ENCODE data around the gene TTC22. TPM values are rescaled to one million over a fixed set of nuclear protein-coding genes. Genes with fewer than 3 reads are reported as not detected.

Gene TTC22
- total RNA-seq, 2 experiments from 2014 or later = 4.4 to 4.5 TPM

DNA sequence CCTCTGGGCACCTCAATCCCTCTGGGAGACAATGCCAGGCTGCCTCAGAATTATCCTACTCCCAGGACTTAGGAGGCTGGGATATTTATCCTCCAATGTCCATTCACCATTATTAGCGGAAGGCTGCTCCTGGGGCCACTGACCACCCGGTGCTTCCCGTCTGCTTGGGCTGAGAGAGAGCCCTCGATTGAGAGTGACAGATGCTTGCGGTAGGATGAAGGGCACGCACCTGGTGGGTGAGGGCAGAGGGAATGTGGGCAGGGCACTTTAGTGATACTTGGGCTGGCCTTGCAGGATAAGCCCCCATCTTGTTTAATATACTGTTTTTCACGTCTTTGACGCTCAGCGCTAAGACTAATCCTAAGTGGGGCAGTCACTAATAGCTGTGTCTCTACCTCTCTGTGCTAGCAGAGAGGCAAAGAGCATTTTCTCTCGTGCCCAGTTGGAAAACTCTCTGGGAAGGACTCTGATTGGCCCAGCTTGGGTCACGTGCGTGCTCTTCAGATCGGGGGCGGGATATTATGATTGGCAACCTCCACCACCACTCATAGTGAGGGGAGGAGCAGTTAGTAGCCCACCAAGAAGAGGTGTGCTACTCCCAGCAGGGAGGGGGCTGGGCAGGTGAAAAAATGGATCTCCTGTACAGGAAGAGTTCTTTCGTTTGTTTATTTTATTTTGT is 26.2 kb downstream of the TTC22 start:
- Histone ChIP-seq H3K27me3 (ENCODE audit: control insufficient read depth in 1 of 2, insufficient read depth in 2 of 2, low read length in 2 of 2) (no peaks in the 10 kb centered on the region), H3K36me3 (ENCODE audit: insufficient read depth, low read length) (peaks cover 2% of the 10 kb centered on the region), H3K9me3 (ENCODE audit: control insufficient read depth in 1 of 2, insufficient read depth in 1 of 2, low read length in 2 of 2) (no peaks in the 10 kb centered on the region), H3K4me1 (ENCODE audit: insufficient read depth, low read length) (no peaks in the 10 kb centered on the region), H3K4me3 (ENCODE audit: low read length) (no peak overlapping the region), H3K27ac (ENCODE audit: low read depth in 1 of 2, low read length in 2 of 2) (no peak overlapping the region)
- POLR2A ChIA-PET = no interaction called here
- TF ChIP-seq, protein P1, sequence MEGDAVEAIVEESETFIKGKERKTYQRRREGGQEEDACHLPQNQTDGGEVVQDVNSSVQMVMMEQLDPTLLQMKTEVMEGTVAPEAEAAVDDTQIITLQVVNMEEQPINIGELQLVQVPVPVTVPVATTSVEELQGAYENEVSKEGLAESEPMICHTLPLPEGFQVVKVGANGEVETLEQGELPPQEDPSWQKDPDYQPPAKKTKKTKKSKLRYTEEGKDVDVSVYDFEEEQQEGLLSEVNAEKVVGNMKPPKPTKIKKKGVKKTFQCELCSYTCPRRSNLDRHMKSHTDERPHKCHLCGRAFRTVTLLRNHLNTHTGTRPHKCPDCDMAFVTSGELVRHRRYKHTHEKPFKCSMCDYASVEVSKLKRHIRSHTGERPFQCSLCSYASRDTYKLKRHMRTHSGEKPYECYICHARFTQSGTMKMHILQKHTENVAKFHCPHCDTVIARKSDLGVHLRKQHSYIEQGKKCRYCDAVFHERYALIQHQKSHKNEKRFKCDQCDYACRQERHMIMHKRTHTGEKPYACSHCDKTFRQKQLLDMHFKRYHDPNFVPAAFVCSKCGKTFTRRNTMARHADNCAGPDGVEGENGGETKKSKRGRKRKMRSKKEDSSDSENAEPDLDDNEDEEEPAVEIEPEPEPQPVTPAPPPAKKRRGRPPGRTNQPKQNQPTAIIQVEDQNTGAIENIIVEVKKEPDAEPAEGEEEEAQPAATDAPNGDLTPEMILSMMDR (IDR thresholded peaks at IDR 0.05) = no peak
- H3K4me1 Mint-ChIP-seq (ENCODE audit: low read depth) = no peaks in the 10 kb centered on the region
- CTCF ChIA-PET = interaction anchor here (0.6 kb wide), 1 partner anchor 208 kb away, joined by 3 read pairs; no protein-coding TSS in a partner anchor
- ATAC-seq (ENCODE audit: poor library complexity) (no peak), DNase-seq (no peak)
- intact Hi-C loops (cut with DNase I, micrococcal nuclease) = no loop called here
- H3K9me3 Mint-ChIP-seq = no peaks in the 10 kb centered on the region
- peaks cover 14% of the 10 kb centered on the region for H3K36me3 Mint-ChIP-seq (ENCODE audit: low read depth)
- H3K4me3 Mint-ChIP-seq = no peak overlapping the region
- no peak overlapping the region for H3K27ac Mint-ChIP-seq
- H3K27me3 Mint-ChIP-seq = no peaks in the 10 kb centered on the region

DNA sequence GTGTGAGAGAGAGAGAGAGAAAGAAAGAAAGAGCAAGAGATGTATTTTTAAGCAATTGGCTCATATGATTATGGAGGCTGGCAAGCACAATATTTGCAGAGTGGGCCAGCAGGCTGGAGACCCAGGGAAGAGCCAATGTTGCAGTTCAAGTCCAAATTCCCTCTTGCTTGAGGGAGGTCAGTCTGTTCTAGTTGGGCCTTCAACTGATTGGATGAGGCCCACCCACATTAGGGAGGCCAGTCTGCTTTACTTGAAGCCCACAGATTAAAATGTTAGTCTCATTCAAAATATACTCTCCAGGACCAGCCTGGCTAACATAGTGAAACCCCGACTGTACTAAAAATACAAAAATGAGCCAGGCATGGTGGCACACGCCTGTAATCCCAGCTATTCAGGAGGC is 28.2 kb downstream of the TTC22 start:
- no peaks in the 10 kb centered on the region for H3K9me3 ChIP-seq (ENCODE audit: control insufficient read depth in 1 of 2, insufficient read depth in 1 of 2, low read length in 2 of 2)
- CTCF ChIA-PET = no interaction called here
- Mint-ChIP-seq H3K4me3 (no peak overlapping the region), H3K4me1 (ENCODE audit: low read depth) (no peaks in the 10 kb centered on the region), H3K36me3 (ENCODE audit: low read depth) (no peaks in the 10 kb centered on the region), H3K27ac (no peak overlapping the region), H3K9me3 (no peaks in the 10 kb centered on the region), H3K27me3 (no peaks in the 10 kb centered on the region)
- H3K27ac ChIP-seq (ENCODE audit: low read depth in 1 of 2, low read length in 2 of 2) = no peak overlapping the region
- TF ChIP-seq, protein P1 (IDR thresholded peaks at IDR 0.05) = no peak
- no peak for DNase-seq
- intact Hi-C loops (cut with DNase I, micrococcal nuclease) = no loop called here
- no peak for ATAC-seq (ENCODE audit: poor library complexity)
- POLR2A ChIA-PET = interaction anchor here (0.5 kb wide), 1 partner anchor 455 kb away, joined by 3 read pairs; no protein-coding TSS in a partner anchor
- H3K4me3 ChIP-seq (ENCODE audit: low read length) = no peak overlapping the region
- no peaks in the 10 kb centered on the region for H3K27me3 ChIP-seq (ENCODE audit: control insufficient read depth in 1 of 2, insufficient read depth in 2 of 2, low read length in 2 of 2)
- H3K4me1 ChIP-seq (ENCODE audit: insufficient read depth, low read length) = no peaks in the 10 kb centered on the region
- H3K36me3 ChIP-seq (ENCODE audit: insufficient read depth, low read length) = no peaks in the 10 kb centered on the region

GRCh38 chr1:54768093-54768492 is 33.0 kb downstream of the TTC22 start:
- Histone ChIP-seq H3K9me3 (ENCODE audit: control insufficient read depth in 1 of 2, insufficient read depth in 1 of 2, low read length in 2 of 2) (no peaks in the 10 kb centered on the region), H3K4me1 (ENCODE audit: insufficient read depth, low read length) (peaks cover 8% of the 10 kb centered on the region), H3K4me3 (ENCODE audit: low read length) (no peak overlapping the region), H3K36me3 (ENCODE audit: insufficient read depth, low read length) (no peaks in the 10 kb centered on the region), H3K27ac (ENCODE audit: low read depth in 1 of 2, low read length in 2 of 2) (no peak overlapping the region), H3K27me3 (ENCODE audit: control insufficient read depth in 1 of 2, insufficient read depth in 2 of 2, low read length in 2 of 2) (no peaks in the 10 kb centered on the region)
- peaks cover 16% of the 10 kb centered on the region for H3K4me1 Mint-ChIP-seq (ENCODE audit: low read depth)
- ATAC-seq (ENCODE audit: poor library complexity) (no peak), DNase-seq (no peak)
- H3K27me3 Mint-ChIP-seq = no peaks in the 10 kb centered on the region
- TF ChIP-seq, protein P1 (IDR thresholded peaks at IDR 0.05) = no peak
- no peaks in the 10 kb centered on the region for H3K36me3 Mint-ChIP-seq (ENCODE audit: low read depth)
- POLR2A ChIA-PET = no interaction called here
- H3K4me3 Mint-ChIP-seq = no peak overlapping the region
- no peaks in the 10 kb centered on the region for H3K9me3 Mint-ChIP-seq
- no peak overlapping the region for H3K27ac Mint-ChIP-seq
- CTCF ChIA-PET = interaction anchor here (2.4 kb wide), 1 partner anchor 33 kb away, joined by 7 read pairs; the partner anchor contains the start of gene TTC22
- intact Hi-C loops (cut with DNase I, micrococcal nuclease) = loop anchor here in 1 of 2 experiments (2.0 to 10.0 kb wide), 3 partner anchors 713 to 1543 kb away; partner anchors contain the start of genes CZIB, IFT25 and LRRC42

Measured in CD4-positive, alpha-beta T cell (primary cell).